Suprapubic skin (tissue), 4 donors: ENCODE data around the gene MORN4. TPM values are rescaled to one million over a fixed set of nuclear protein-coding genes. Genes with fewer than 3 reads are reported as not detected.
"Not testable (repeated sequence)": the region's sequence is repeated elsewhere in the genome, so short reads cannot be mapped to it uniquely, and the experiment has no call there.

Experiments
- DNase-seq, 2 donors: peaks; one replicate each; pipeline ENCODE4 v3.0.0-alpha.2; 2019; ENCODE audit warnings: low spot score in 2 of 2
- H3K27ac ChIP-seq: fragments of 200-600 bp; sonication (generic); one replicate; pipeline ENCODE4 v1.5.1; 2019
- H3K27me3 ChIP-seq: fragments of 200-600 bp; sonication (generic); one replicate; pipeline ENCODE4 v1.5.1; 2019
- H3K36me3 ChIP-seq: fragments of 200-600 bp; sonication (generic); one replicate; pipeline ENCODE4 v1.5.1; 2019
- H3K4me1 ChIP-seq: fragments of 200-600 bp; sonication (generic); one replicate; pipeline ENCODE4 v1.5.1; 2019
- H3K4me3 ChIP-seq: fragments of 200-600 bp; sonication (generic); one replicate; pipeline ENCODE4 v1.5.1; 2019; ENCODE audit warnings: mild to moderate bottlenecking
- H3K9me3 ChIP-seq: fragments of 200-600 bp; sonication (generic); one replicate; pipeline ENCODE4 v1.5.1; 2019
- CTCF ChIP-seq, 2 donors: fragments of 200-600 bp in 1 of 2; fragments of 450-650 bp in 1 of 2; sonication (generic) in 1 of 2; IDR thresholded peaks; one replicate each; pipeline ENCODE4 v1.5.1; 2016 to 2019; ENCODE audit warnings: antibody characterized with exemption in 2 of 2, mild to moderate bottlenecking in 1 of 2, moderate library complexity in 1 of 2
- EP300 ChIP-seq: sonication (generic); formaldehyde crosslinking; IDR thresholded peaks from one replicate; pipeline ENCODE4 v1.6.1; 2017; ENCODE audit warnings: antibody characterized with exemption
- POLR2A ChIP-seq, 2 donors: fragments of 450-650 bp; IDR thresholded peaks; one replicate each; pipeline ENCODE4 v1.6.1; 2017; ENCODE audit warnings: antibody characterized with exemption in 2 of 2, mild to moderate bottlenecking in 2 of 2, moderate library complexity in 2 of 2
- POLR2AphosphoS5 ChIP-seq, 3 donors: sonication (generic); formaldehyde crosslinking; IDR thresholded peaks; one replicate each; pipeline ENCODE4 v1.6.1; 2017; ENCODE audit warnings: antibody characterized with exemption in 3 of 3
- WGBS: methylation state at CpG from one replicate; pipeline ENCODE4 v1.1.5; 2018; 5-methylcytosine and 5-hydroxymethylcytosine counted together
- total RNA-seq, 4 donors: library from RNA; depleted of rRNA; stranded (reverse); fragments of >200 nt; gene quantifications; one replicate each; pipeline ENCODE4 v1.1.0, GENCODE V29; 2016

Gene MORN4
- total RNA-seq, 4 donors from 2014 or later: 1.3 to 5.6 (median 2.4) TPM

GRCh38 chr10:97583476-97583875, 49.8 kb downstream of the MORN4 start:
- TF ChIP-seq POLR2AphosphoS5 (IDR thresholded peaks at IDR 0.05): no peak
- TF ChIP-seq EP300: no peak
- Histone ChIP-seq H3K27me3 (no peaks in the 10 kb centered on the region), H3K27ac (no peak overlapping the region), H3K9me3 (no peaks in the 10 kb centered on the region), H3K4me1 (peaks cover 15% of the 10 kb centered on the region), H3K36me3 (no peaks in the 10 kb centered on the region), H3K4me3 (no peak overlapping the region)
- 88% methylated on average over 13 of the region's 13 CpGs for WGBS
- DNase-seq: no peak

GRCh38 chr10:97582169-97582568, 51.1 kb downstream of the MORN4 start:
- 100% methylated on average over 6 of the region's 8 CpGs for WGBS
- Histone ChIP-seq H3K36me3 (no peaks in the 10 kb centered on the region), H3K4me3 (no peak overlapping the region), H3K4me1 (peaks cover 15% of the 10 kb centered on the region), H3K27me3 (no peaks in the 10 kb centered on the region), H3K9me3 (no peaks in the 10 kb centered on the region), H3K27ac (no peak overlapping the region)
- TF ChIP-seq POLR2A (IDR thresholded peaks at IDR 0.05): no peak
- no peak for TF ChIP-seq POLR2AphosphoS5 (IDR thresholded peaks at IDR 0.05)
- TF ChIP-seq CTCF (IDR thresholded peaks at IDR 0.05): no peak
- TF ChIP-seq EP300: no peak
- no peak for DNase-seq

GRCh38 chr10:97580421-97581367, 52.6 kb downstream of the MORN4 start:
- H3K27ac ChIP-seq: no peak overlapping the region
- H3K36me3 ChIP-seq: no peaks in the 10 kb centered on the region
- no peaks in the 10 kb centered on the region for H3K27me3 ChIP-seq
- 79% methylated on average over 9 of the region's 9 CpGs for WGBS
- no peaks in the 10 kb centered on the region for H3K9me3 ChIP-seq
- H3K4me3 ChIP-seq: no peak overlapping the region
- no peak for DNase-seq
- TF ChIP-seq POLR2A (IDR thresholded peaks at IDR 0.05) (no peak), CTCF (IDR thresholded peaks at IDR 0.05) (no peak), EP300 (no peak), POLR2AphosphoS5 (IDR thresholded peaks at IDR 0.05) (no peak)
- peaks cover 15% of the 10 kb centered on the region for H3K4me1 ChIP-seq

GRCh38 chr10:97578171-97578844, 55.0 kb downstream of the MORN4 start:
- H3K4me3 ChIP-seq: peak overlapping the region; percentile 11
- peaks cover 13% of the 10 kb centered on the region for H3K4me1 ChIP-seq
- no peak overlapping the region for H3K27ac ChIP-seq
- no peaks in the 10 kb centered on the region for H3K9me3 ChIP-seq
- no peaks in the 10 kb centered on the region for H3K36me3 ChIP-seq
- WGBS: 85% methylated on average over 40 of the region's 40 CpGs
- H3K27me3 ChIP-seq: no peaks in the 10 kb centered on the region
- no peak for TF ChIP-seq CTCF (IDR thresholded peaks at IDR 0.05)
- TF ChIP-seq POLR2AphosphoS5 (IDR thresholded peaks at IDR 0.05): no peak
- TF ChIP-seq POLR2A (IDR thresholded peaks at IDR 0.05): no peak
- no peak for TF ChIP-seq EP300
- DNase-seq: no peak

GRCh38 chr10:97577701-97578100, 55.6 kb downstream of the MORN4 start:
- no peak for TF ChIP-seq CTCF (IDR thresholded peaks at IDR 0.05)
- no peak for TF ChIP-seq POLR2AphosphoS5 (IDR thresholded peaks at IDR 0.05)
- no peak for TF ChIP-seq POLR2A (IDR thresholded peaks at IDR 0.05)
- TF ChIP-seq EP300: no peak
- no peak for DNase-seq
- Histone ChIP-seq H3K27me3 (no peaks in the 10 kb centered on the region), H3K36me3 (no peaks in the 10 kb centered on the region), H3K9me3 (no peaks in the 10 kb centered on the region), H3K4me3 (no peak overlapping the region), H3K4me1 (peaks cover 19% of the 10 kb centered on the region), H3K27ac (no peak overlapping the region)
- no CpG with 5 or more reads among the region's 9 CpGs for WGBS

GRCh38 chr10:97576487-97576886, 56.8 kb downstream of the MORN4 start:
- not testable (repeated sequence) for H3K27ac ChIP-seq, H3K36me3 ChIP-seq, DNase-seq, H3K27me3 ChIP-seq, H3K4me3 ChIP-seq, H3K9me3 ChIP-seq
- H3K4me1 ChIP-seq: peaks cover 31% of the 10 kb centered on the region
- WGBS: 75% methylated on average over 5 of the region's 5 CpGs
